ENCODE data around the gene PYGO2.

DNA sequence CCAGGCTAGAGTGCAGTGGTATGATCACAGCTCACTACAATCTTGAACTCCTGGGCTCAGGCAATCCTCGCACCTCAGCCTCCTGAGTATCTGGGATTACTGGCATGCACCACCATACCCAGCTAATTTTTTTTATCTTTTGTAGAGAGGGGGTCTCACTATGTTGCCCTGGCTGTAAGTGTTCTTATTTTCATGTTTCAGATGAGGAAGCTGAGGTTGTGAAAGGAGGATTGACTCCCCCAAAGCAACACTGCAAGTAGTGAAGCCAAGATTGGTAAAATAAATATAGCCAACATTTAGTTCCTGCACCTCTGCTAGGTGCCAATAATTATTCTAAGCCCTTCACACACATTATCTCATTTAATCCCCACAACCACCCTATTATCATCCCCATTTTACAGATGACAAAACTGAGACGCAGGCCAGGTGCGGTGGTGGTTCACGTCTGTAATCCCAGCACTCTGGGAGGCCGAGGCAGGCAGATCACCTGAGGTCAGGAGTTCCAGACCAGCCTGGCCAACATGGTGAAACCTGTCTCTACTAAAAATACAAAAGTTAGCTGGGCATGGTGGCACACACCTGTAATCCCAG lies 27.1 kb downstream of the PYGO2 start:
- TF ChIP-seq, protein P1, sequence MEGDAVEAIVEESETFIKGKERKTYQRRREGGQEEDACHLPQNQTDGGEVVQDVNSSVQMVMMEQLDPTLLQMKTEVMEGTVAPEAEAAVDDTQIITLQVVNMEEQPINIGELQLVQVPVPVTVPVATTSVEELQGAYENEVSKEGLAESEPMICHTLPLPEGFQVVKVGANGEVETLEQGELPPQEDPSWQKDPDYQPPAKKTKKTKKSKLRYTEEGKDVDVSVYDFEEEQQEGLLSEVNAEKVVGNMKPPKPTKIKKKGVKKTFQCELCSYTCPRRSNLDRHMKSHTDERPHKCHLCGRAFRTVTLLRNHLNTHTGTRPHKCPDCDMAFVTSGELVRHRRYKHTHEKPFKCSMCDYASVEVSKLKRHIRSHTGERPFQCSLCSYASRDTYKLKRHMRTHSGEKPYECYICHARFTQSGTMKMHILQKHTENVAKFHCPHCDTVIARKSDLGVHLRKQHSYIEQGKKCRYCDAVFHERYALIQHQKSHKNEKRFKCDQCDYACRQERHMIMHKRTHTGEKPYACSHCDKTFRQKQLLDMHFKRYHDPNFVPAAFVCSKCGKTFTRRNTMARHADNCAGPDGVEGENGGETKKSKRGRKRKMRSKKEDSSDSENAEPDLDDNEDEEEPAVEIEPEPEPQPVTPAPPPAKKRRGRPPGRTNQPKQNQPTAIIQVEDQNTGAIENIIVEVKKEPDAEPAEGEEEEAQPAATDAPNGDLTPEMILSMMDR (conservative IDR thresholded peaks at IDR 0.05): no peak
- no peak for TF ChIP-seq EZH2 (IDR thresholded peaks at IDR 0.05; ENCODE audit: low read depth)

All from PC-9 (cell line).